GM18873 (cell line): ENCODE data around the gene EXOC1.

ENCODE experiments used
- ATAC-seq: cut with Tn5 transposase; IDR thresholded peaks from one replicate; pipeline ENCODE4 v1.9.1; 2021; ENCODE audit warnings: mild to moderate bottlenecking, moderate library complexity, moderate number of reproducible peaks; ENCODE audit not compliant: unreplicated experiment, low FRiP score

The EXOC1 gene

GRCh38 chr4:55947912-55948725, 94.7 kb downstream of the EXOC1 start:
- ATAC-seq = peak; percentile 24

GRCh38 chr4:55948726-55949481, 95.5 kb downstream of the EXOC1 start, which contains the start of gene CEP135:
CEP135 (plus strand) TSS chr4:55948945; CDS start chr4:55952131, 3,186 bp downstream.
- peak; percentile 69 for ATAC-seq

GRCh38 chr4:55949482-55949802, 96.0 kb downstream of the EXOC1 start:
- ATAC-seq = no peak

GRCh38 chr4:55951191-55951922, 97.9 kb downstream of the EXOC1 start:
- no peak for ATAC-seq
